NCI-H345 (cell line): ENCODE results near the gene DCTN1.
A peak's percentile ranks its signal among the peaks of the same experiment; 100 is the strongest.
"Not testable (repeated sequence)": the region's sequence is repeated elsewhere in the genome, so short reads cannot be mapped to it uniquely, and the experiment has no call there.

Source experiments
- DNase-seq: peaks from one replicate; lab custom pipeline; 2025; lab: John Stamatoyannopoulos, UW

The DCTN1 gene

DNA sequence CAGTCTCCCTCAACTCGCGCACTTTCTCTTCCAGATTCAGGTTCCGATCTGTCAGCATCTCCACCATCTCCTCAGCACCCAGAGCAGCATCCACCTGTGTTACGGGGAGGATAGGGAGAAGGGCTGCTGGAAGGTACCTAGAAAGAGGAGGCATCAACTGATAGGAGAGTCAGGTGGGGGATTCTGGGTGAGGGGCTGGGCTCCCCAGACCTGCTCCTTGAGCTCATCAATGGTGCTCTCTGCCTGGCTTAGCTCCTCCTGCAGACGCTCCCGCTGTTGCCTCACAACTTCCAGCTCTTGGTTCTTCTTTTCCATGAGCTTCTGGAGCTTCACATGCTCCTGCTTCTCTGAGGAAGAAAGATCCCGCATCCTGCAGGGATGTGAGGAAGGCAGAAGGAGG is 10.1 kb downstream of the DCTN1 start:
- DNase-seq: no peak

DNA sequence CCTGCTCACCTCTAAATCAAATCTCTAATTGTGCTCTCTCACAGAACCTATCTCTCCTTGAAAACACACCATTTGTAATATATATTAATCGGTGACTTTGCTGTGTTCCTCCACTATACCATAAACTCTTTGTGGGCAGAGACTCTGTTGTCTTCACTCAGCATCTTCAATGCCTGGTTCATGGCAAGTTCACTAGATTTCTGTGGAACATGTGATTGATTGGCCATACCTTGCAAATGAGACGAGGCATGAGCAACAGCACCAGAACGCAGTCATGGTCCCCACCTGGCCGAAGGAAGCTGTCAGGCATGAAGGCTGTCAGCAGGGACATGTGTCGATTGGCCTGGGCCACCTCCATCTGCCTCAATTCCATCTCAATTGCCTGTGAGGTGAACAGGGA is 11.6 kb downstream of the DCTN1 start:
- no peak for DNase-seq

DNA sequence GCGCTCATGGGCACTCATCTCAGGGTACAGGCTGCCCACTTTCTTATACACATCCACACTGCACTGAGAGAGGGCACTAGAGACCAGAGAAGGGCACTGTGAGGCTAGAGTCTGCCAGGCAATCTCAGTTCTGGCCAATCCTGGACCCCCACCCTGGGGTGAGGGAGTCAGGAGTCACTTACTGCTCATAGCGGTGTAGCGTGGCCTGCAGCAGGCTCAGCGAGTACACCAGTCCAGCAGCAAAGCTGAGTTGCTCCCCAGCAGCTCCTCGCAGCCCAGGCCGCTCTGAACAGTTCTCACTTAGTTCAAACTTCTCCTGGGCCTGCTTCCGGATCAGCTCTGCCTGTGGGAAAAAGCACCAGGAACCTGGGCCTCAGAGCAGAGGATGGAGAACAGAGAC is 12.3 kb downstream of the DCTN1 start:
- no peak for DNase-seq

DNA sequence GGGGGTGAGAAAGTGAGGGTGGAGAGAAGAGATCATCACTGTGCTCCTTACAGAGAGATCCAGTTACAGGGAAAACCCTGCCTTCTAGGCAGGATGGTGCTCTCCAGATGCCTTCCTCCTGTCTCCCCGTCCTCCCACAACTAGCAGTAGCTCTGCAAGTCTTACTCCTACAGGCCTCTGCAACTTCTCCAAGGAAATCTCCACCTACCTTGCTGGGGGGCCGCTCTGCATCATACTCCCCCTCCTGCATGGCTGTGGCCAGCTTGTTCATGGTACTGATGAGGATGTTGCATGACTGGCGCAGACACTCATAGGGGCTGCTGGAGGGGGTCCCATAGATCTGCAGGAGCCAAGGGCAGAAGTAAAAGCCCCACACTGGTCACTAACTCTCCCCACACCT is 14.1 kb downstream of the DCTN1 start:
- DNase-seq: no peak

DNA sequence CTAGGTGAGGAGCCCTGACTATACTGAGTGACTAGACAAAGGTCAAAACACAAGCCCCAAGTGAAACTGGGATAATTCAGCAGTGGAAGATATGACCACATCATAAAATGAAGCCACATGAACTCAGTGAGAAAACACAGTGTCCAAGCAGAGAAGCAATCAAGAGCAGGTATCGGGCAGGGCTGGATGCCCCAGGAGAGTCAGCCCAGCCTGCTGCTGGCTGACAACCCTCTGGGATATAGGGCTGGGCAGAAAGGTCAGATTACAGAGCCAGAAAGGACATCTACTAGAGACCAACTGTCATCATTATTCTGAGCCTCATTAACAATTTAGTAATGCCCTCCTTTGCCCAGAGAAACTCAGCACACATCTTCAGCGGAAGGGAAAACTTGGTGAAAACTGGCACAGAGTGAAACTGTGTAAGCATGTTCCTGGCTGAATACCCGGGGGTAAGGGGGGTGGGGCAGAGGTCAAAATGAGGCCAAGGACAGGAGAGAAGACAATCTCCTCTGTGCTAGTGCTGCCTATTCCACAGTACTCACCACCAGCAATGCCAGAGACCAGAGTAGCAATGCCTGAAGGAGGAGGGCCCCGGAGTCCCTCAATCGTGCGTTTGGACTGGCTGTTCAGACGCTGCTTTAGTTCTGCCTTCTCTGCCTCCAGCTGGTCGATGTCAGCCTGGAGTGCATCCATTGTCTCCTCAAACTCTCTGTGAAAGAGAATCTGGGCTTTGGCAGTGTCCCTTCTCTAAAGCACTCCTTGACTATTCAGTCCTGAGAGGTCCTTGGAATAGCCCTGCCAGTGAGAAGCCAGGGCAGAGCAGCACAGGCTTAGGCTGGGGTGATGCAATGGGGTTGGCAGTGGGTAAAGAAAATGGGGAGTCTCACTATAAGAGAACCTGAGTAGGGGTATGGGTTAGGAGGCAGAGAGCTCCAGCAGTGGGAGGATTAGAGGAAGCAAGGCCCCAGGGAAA is 15.3 kb downstream of the DCTN1 start:
- no peak for DNase-seq

DNA sequence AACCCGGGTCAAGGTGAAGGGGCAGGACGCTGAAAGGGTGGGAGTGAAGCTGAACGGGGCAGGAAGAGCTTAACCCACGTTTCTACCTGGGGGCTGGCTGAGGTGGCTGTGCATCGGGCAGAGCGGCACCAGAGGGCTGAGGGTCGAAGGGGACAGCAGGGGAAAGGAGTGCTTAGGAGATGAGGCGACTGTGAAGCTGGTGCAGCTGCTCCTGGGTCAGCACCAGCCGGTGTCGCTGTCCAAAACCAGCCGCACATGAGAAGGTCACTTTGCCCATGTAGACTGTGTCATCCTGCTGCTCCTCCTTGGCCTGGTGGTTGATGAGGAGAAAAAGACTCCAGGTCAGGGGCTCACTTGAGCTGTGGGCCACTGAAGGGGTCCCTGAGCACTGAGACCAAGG is 18.8 kb downstream of the DCTN1 start:
- no peak for DNase-seq

DNA sequence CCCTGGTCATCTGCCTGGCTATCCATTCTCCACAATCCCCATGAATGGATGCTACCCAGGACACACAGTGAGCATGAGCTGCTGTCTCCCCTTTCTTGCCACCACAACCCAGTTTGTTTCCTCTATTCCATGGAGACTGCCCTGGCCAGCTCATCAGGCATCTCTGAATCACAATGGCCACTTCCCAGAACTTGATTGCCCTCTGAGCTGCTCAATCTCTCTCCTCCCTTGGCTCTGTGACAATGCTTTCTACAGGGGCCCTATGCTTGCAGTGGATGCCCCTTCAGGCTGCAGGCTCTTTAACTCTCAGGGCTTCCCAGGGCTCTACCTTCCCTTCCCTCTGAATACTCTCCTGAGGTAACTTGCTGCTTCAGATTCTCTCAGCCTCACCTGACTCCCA is 22.5 kb downstream of the DCTN1 start:
- DNase-seq: no peak

DNA sequence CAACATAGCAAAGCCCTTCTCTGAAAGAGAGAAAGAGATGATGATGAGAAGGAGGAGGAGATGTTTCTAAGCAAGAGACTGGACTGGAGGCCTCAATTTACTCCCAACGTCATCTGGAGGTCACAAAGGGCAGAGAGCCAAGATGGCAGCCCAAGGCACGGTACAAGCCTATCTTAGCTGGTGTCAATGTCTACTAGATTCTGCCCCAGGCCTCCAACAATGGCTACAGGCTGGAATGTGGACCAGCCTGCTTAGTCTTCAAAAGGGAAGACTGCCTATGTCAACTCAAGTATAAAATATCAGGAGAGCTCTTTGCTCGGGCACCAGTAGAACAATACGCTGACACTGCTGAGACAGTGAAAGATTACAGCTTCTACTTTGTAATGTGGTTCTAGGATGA is 30.2 kb downstream of the DCTN1 start:
- no peak for DNase-seq

DNA sequence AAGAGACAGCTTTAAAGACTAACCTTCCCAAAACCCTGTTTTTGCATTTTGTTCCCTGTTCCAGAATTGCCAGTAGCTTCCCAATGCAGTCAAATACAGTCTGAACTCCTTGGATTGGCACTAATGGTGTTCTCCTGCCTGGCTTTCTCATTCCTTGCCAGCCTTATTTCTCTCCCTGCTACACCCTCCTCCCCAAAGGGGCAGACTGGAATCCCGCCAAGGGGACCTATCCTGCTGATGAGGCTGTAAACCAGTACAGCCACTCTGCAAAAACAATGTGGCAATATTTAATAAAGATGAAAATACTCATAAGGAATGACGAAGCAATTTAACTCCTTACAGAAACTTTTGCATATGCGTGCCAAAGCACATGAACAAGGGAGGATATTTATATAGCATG is 32.4 kb downstream of the DCTN1 start:
- no peak for DNase-seq

DNA sequence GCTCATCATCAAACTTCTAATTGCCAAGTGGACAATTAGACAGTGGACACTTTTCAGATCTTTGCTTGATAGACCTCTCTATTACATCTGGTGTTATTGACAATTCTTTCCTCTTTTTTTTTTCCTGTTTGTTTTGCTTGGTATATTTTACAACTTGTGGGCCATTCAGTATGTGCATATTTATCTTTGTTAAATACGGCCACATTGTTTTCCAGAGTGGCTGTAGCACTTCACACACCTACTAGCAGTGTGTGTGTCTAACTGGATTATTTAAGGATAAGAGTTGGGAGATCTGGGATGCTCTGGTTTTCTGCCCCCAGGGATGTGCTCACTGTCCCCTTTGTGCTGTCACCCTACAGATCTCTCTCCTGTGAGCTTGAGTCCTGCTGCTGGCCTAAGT is 32.8 kb downstream of the DCTN1 start:
- no peak for DNase-seq

DNA sequence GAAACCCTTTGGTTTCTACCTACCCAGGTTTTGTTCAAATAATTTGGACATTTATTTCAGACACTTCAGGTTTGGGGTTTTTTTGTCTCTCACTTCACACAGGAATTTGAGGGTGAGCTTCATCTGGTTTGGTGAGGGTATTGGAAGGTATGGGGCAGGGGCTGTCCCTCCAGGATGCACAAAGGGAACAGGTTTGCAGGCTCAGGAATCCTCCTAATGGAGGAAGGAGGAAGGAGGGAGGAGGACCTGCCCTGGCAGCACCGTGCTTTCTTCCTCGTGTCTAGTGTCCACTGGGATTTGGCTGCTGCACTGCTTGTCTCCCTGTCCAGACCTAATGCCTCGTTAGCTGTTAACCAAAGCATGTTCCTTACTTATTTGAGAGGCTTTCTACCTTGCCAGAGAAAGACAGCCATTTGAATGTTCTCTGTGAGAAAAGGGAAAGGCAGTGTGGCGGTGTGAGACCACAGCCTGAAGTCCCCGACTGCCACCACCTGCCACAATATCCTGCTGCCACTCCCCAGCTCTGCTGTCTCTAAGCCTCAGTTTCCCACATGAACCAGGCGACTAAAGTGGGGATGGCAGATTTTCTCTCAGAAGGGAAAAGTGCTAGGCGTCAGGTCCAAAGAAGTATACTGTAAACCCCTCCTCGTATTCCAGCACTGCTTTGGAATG is 34.7 kb downstream of the DCTN1 start:
- DNase-seq: no peak

DNA sequence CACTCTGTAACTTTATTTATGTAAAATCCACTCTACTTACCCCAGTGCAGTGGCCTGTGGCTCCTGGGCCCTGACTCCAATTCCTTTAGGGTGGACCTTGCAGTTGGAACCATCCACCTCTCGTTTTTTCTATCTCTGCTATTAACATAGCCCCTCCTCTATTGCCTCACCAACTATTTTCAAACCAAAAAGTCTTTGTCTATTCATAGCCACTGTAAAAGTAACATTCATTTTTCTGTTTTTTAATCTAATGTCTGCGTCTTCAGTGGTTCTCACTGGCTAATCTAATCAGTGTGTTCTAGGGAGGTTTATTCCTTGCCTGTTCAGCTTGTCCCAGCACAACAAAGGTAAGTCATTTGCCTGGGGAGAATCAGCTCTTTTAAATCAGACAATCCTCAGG is 36.8 kb downstream of the DCTN1 start, which contains the start of gene SLC4A5:
SLC4A5 (minus strand) TSS at position 101 of the 400 bp plus-strand sequence. CDS start 28,393 bp downstream, outside the sequence.
- DNase-seq: no peak

DNA sequence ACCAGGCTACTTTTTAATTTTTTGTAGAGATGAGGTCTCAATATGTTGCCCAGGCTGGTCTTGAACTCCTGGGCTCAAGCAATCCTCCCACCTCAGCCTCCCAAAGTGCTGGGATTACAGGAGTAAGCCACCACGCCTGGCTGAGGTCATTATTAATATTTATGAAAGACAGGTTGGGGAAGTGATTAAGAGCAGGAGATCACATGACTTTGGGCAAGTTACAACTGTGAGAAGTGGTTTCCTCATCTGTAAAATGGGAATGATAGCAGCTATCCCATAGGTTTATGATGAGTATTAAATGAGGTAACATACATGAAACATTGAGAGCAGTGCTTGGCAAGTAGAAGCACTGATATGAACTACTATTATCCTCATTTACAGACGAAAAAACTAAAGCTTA is 43.9 kb downstream of the DCTN1 start:
- DNase-seq: not testable (repeated sequence)

DNA sequence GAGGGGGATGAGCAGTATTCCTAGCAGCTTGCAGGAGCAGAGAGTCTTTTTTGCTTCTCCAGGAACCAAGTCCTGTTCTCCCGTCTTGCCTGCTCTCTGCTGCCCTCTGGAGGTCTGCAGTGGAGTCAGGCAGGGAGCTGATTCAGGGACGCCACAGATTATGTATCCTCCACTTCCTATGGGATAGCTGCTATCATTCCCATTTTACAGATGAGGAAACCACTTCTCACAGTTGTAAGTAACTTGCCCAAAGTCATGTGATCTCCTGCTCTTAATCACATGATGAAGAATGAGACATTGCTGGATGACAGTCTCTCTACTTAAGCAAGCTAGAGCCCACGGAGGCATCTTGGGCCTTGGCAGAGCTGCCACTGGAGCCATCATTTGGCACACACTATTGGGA is 45.2 kb downstream of the DCTN1 start:
- peak; percentile 45 for DNase-seq

DNA sequence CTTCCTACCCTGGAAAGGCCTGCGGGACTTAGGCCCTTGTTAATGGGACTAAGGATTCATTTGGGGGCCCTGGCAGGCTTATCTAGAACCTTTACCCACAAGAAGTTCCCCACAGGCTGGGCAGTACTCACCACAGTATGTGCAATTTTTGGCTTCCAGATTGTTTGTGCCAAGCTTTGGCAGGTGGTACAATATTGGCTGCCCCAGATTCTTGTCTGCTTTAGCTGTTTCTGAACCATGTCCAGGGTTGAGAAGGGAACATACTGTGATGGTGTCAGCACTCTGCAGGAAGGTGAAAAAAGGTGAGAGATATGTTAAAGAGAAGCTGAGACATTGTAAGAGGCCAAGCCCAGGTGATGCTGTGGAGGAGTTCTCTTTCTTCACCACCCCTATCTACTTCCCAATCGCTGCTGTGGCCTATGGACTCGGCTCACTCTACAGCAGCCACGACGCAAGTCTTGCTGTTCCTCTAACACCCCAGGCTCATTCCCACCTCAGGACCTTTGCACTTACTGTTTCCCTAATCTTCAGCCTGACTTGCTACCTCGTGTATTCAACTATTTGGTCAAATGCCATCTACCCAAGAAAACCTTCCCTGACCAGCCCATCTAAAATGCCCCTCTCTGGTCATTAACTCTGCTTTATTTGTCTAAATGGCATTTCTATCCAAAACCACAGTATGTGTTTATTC is 46.1 kb downstream of the DCTN1 start:
- no peak for DNase-seq

DNA sequence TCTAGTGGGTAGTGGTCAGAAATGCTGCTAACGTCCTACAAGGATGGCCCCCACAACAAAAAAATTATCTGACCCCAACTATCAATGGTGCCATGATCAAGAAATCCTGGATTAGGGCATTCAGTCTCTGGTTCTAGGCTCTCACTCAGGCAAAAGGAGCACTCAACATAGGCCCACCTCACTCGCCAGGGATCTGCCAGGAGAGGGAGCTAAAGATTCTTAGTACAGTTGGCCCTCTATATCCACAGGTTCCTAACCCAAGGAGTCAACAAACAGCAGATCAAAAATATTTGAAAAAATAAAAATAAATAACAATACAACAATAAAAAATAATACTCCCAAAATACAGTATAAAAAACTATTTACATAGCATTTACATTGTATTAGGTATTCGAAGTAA is 46.9 kb downstream of the DCTN1 start:
- peak; percentile 1 for DNase-seq

DNA sequence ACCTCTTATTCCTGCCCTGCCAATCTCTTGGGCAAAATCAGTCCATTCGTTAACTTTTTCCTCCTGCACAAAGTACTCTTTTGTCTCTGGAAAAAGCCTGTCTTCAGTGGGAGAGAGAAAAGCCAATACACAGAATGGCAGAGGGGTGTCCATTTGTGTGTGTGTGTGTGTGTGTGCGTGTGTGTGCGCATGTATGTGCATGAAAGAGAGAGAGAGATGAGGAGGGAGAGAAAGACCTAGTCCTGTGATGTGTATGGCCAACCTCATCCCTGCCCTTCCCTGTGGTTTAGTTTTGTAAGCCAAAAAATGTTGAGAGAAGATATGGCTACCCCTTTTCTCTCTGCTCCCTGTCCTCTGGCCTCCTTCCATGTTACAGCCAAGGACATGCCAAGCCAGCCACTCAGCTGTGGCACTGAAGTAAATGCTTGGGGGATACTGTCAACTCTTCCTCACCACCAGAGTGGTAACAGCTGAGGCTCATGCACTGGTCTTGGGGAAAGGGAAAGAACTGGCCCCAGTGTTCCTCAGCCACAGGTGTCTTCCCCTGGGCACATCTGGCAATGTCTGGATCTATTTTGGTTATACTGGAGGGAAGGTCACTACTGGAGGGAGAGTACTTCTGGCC is 47.4 kb downstream of the DCTN1 start:
- no peak for DNase-seq

DNA sequence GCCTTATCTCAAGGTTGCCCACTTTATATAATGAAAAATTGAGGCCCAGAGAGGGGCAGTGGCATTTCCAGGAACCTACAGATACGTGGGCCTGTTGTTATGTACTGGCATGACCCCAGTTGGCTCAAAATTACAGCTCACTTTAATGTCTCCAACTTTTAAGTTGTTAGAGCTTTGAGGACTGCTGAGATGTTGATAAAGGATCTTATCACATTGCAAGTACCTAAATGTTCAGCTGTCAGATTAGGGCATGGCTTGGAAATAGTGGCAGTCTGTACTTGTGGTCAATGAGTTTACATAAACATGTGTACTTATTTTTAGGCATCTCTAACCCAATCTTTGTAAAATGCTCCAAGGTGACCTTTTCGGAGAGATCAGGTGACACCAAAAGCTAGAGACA is 51.5 kb downstream of the DCTN1 start:
- no peak for DNase-seq

DNA sequence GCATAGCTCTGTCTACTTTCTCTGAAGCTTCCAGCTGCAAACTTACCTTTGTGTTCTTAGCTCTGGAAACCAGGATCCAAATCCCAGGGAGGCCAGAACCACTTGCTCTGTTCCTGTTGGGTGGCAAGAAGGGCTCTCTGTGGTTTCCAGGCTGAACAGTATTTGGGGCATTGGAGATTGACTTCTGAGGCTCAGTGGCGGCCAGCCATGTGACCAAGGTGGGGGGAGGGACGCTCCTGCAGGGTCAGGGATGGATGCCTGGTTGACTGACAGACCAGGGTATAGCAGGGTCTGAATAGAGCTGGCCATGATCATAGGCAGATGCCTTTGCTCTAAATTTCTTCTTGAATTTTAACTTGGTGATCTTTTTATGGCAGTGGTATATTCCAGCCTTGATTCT is 52.0 kb downstream of the DCTN1 start:
- DNase-seq: no peak

DNA sequence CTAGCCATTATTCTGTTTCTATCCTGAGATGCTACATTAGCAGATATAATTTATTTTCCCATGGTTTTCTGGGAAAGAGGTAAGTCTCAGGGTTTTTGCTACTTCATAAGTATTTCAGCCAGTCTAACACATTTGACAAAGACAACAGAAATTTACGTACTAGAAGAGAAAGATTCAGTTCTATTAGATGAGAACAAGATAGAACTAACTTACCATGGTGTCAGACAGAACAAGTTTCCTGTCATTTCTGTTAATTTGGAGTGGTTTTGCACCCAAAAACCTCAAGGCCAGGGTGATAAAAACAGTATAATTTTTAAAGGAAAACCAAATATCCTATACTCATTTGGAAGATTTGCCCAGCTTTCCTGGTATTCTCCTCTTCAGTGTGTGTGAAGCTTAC is 52.5 kb downstream of the DCTN1 start:
- no peak for DNase-seq

DNA sequence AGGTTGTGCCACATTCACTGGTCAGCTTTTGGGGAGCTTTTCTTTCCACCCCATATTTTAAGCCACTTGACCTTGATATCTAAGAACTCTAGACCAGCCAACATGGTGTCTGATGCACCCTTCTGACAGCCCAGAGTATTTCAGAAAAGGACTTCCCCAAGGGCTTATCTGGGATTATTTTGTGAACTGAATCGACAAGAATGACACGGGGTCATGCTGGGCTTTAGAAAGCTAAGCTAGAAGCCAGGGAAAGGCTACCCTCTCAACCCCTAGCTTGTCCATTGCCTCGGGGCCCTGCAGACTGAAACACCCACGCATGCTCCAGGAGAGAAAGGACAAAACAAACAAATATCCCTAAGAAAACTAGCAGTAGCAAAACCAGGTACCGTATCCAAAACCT is 52.9 kb downstream of the DCTN1 start:
- DNase-seq: no peak

DNA sequence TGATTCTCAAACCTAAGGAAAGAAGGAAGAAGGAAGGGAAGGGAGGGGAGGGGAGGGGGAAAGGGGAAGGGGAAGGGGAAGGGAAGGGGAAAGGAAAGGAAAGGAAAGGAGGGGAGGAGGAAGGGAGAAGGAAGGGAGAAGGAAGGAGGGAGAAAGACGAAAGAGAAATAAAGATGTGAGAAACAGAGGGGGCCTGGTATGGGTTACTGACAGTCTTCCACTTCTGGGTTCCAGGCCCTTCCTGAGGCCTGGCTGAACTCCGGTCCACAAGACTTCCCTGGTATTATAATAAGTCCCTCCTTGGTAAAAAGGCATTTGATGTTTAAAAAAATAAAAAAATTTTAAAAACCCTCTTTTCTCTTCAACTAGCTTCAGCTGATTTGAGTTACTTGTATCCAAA is 54.3 kb downstream of the DCTN1 start:
- no peak for DNase-seq
